GM19351 (cell line): ENCODE measurements around the gene MZT1.
"Not testable (repeated sequence)": the region's sequence is repeated elsewhere in the genome, so short reads cannot be mapped to it uniquely, and the experiment has no call there.

Experiments used
- ATAC-seq: cut with Tn5 transposase; IDR thresholded peaks from one replicate; pipeline ENCODE4 v1.9.1; 2021; ENCODE audit warnings: mild to moderate bottlenecking, moderate library complexity; ENCODE audit not compliant: unreplicated experiment

The MZT1 gene

GRCh38 chr13:72727417-72728289 lies at the start of gene MZT1, which contains the start of gene BORA:
Gene MZT1, minus strand, starts transcription at chr13:72727629. Its CDS starts 27 bp downstream, at chr13:72727602.
Gene BORA, plus strand, starts transcription at chr13:72727923. Its CDS starts 1,018 bp downstream, at chr13:72728941.
- peak; percentile 90 for ATAC-seq

DNA sequence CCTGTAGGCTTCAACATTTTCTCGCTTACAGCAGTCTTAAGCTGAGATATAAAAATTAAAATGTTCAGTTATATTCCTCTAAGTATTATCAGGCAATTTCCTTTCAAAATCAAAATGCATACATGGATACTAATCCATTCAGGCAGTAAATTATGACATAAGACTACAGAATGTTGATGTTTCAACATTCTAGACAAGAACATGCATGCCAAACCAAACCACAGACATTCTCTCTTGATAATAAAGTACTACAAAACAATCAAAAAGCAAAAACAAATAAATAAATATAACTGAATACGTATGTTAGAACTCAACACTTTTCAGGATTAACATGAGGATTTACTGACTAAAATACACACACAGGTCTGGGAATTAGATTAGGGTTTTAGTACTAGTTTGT lies 46.6 kb upstream of the MZT1 start:
- ATAC-seq = no peak

DNA sequence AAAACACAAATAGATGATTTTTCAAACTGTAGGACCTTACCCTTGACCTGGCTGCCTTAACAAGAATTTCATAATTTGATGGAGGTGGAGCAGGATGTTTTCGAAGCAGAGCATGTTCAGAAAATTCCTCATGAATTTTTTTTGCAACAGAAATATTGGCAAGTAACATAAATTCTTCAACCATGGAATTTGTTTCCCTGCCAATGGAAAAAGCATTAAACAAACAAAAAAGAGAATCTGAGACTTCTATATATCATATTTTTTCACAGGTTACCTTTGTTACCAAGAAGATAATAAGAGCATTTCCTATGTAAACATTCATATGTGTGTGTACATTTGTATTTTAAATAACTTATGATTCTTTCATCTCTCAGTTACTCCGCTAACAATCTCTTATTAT lies 36.0 kb upstream of the MZT1 start:
- no peak for ATAC-seq

DNA sequence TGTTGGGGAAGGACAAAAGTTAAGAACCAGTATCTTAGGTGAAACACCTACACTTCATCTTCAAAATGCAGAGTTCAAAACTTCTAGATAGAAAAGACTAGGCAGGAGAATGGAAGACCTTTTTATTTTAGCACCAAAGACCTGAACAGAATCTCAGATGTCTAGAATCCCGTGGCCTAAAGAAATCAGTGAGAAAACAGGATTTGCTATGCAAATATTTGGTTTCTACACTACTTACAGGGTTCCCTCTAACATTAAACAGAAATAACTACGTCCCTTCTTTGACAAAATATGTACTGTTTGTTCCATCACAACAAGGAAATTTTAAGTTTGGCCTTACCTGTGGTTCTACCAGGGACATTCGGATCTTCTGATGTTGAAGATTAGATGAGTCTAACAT lies 32.8 kb upstream of the MZT1 start:
- no peak for ATAC-seq

DNA sequence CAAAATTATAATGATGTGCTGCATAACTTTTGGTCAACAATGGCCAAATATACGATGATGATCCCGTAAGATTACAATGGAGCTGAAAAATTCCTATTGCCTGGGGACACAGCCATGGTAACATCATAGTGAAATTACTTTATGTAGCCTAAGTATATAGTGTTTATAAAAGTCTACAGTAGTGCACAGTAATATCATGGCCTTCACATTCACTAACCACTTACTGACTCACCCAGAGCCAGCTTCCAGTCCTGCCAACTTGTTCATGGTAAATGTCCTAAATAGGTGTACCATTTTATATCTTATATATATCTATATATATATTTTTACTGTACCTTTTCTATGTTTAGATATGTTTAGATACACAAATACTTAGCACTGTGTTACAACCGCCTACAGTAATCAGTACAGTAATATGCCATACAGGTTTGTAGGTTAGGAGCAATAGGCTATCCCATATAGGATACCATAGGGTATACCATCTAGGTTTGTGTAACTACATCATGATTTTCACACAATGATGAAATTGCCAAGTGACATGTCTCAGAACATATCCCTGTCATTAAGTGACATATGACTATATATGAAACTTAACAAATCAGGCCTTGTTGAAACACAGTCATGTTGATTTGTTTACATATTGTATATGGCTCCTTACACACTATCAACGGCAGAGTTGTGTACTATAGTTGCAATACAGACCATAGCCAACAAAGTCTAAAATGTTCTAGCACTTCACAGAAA lies 30.5 kb upstream of the MZT1 start:
- ATAC-seq = no peak

DNA sequence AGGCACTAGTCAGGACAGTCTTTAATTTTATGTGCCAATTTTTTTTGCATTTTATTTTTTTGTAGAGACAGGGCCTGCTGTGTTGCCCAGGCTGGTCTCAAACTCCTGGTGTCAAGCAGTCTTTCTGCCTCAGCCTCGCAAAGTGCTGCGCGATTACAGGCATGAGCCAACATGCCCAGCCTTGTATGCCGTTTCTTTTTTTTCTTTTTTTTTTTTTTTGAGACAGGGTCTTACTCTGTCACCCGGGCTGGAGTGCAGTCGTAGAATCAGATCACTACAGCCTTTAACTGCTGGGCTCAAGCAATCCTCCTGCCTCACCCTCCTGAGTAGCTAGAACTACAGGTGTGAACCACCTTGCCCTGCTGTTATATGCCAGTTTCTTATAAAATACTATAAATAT lies 26.7 kb upstream of the MZT1 start:
- no peak for ATAC-seq

DNA sequence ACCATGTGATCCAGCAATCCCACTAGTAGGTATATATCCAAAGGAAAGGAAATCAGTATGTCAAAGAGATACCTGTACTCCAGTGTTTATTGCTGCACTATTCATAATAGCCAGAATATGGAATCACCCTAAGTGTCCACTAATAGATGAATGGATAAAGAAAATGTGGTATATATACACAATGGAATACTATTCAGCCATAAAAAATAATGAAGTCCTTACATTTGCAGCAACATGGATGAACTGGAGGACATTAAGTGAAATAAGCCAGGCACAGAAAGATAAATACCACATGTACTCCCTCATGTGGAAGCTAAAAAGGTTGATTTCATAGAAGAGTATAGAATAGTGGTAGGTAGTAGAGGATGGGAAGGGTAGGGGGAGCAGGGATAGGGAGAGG lies 23.8 kb upstream of the MZT1 start:
- ATAC-seq = no peak

DNA sequence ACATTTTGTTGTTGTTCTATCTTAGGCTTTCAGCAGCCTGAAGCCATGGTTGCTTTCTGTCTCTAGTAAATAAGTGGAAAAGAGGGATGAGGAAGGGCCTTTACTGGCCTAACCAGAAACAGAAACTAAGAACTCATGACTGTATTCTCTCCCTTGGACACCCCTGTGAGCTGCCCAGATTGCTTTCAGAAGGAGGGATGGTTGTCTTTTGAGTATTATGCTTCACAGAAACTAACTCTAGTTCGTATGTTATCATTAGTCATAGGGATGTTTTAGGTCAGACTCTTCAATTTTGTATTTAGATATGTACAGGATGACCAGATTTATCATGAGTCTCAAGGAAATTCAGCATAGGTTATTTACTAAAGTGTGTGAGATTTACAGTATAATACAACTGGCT lies 17.8 kb upstream of the MZT1 start:
- no peak for ATAC-seq

GRCh38 chr13:72740015-72740414 lies 12.6 kb upstream of the MZT1 start:
- no peak for ATAC-seq

- no peak for ATAC-seq
These were observed 9.6 kb upstream of the MZT1 start for GRCh38 chr13:72737033-72737432.

DNA sequence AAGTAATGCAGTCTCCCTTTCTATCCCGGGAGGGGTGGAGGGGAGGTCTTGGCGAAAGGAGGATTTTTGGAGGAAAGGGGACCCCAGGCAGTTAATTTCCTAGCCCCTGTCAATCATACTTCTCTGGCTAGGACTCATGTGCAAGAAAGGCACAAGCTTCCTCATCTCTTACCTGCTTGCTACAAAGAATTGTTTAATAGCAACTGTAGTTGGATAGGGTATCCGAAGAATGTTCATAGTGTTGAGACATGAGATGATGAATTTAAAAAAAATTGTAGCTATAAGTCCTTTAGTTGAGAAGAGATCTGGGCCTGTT lies 819 bp upstream of the MZT1 start:
- no peak for ATAC-seq

GRCh38 chr13:72726726-72727416 lies 558 bp downstream of the MZT1 start:
- ATAC-seq = peak; percentile 23

GRCh38 chr13:72726185-72726584 lies 1.2 kb downstream of the MZT1 start:
- not testable (repeated sequence) for ATAC-seq

DNA sequence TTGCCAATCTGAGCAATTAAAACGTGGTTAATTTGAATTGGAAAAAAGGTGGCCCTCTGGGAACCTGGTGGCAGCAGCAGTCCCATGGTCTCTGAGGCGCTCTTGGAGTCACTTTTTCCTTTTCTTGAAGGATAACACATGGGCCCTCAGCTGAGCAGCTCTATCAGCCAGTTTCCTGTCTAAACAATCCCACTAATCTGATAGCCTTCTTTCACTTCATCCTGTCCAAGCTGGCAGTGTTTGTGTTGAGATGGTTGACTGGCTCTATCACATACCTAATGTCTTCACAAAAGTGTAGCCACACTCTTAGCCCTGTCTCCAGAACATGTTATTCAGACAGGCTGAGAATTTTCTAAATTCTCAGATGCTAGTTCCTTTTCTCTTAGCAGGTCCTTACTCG lies 10.7 kb downstream of the MZT1 start:
- no peak for ATAC-seq

DNA sequence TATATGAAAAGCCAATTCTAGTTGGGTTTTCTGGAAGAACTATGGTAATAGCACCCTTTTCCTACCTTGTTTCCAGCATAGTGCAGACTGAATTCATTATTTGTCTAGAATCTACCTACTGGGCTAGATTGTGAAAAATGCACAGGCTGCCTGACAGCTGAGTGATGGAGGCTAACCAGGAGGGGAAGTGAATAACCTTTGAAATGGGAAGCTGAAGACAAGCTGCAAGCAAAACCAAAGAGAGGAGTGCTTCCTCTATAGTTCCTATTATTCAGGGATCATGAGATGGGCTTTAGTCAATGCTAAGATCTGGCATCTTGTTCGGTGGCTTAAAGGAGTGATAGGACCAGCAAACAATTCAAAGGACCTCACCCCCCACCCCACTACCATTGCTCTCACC lies 26.9 kb downstream of the MZT1 start:
- ATAC-seq = no peak

GRCh38 chr13:72698164-72698563 lies 29.3 kb downstream of the MZT1 start:
- ATAC-seq = no peak

DNA sequence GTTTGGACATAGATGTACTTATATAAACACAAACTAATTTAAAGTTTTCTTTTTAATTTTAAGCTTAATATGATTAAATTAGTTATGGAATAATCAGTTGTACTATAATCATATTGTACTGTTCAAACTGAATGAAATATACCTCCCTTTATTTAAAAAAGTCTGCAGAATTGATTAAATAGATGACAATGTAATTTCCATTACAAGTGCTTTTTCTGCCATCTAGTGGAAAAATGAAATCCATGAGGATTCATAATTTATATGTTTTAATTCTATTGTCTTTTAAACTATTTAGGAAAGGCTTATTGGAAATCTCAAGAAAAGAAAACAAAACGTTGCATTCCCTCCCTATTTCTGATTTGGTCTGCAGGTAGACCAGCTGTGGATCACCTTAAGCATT lies 30.9 kb downstream of the MZT1 start:
- ATAC-seq = no peak

- ATAC-seq = no peak
These were observed 33.1 kb downstream of the MZT1 start for GRCh38 chr13:72694314-72694713.

- no peak for ATAC-seq
These were observed 33.6 kb downstream of the MZT1 start for GRCh38 chr13:72693832-72694231.

- ATAC-seq = no peak
These were observed 34.4 kb downstream of the MZT1 start for GRCh38 chr13:72692884-72693514.

DNA sequence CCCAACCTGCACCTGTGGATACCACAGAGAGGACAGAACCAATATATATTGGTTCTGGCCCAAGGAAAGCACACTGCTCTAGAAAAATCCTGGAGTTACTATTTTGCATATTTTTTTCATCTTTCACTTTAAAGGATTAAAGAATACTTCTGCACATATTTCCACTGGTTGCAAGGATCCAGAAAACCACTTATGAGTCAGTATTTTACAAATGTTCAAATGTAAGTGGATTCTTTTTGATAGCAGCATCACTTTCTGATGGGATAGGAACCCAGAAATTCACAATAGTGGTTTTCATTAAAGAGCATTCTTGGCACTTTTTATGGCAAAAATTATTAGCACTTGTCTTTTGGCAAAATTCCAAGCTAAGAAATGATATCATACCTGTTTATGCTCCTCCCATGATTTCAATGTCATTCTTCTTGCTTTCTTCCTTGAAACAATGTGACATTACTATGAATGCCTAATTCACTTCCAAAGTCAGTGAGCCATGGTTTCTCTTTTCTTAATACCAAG lies 38.2 kb downstream of the MZT1 start:
- no peak for ATAC-seq
